Stimulated activated CD4-positive, alpha-beta T cell treated with anti-CD3 and anti-CD28 coated beads, Interleukin-1b, Interleukin-23, amount 100 ng/mL, for 4 hours (primary cell): ENCODE measurements around the gene XPO1.
"Not testable (repeated sequence)": the region's sequence is repeated elsewhere in the genome, so short reads cannot be mapped to it uniquely, and the experiment has no call there.

ENCODE experiments used
- DNase-seq, 2 donors: peaks; one replicate each; pipeline ENCODE4 v3.0.0-alpha.2; 2020; ENCODE audit warnings: low read depth in 2 of 2

The XPO1 gene

DNA sequence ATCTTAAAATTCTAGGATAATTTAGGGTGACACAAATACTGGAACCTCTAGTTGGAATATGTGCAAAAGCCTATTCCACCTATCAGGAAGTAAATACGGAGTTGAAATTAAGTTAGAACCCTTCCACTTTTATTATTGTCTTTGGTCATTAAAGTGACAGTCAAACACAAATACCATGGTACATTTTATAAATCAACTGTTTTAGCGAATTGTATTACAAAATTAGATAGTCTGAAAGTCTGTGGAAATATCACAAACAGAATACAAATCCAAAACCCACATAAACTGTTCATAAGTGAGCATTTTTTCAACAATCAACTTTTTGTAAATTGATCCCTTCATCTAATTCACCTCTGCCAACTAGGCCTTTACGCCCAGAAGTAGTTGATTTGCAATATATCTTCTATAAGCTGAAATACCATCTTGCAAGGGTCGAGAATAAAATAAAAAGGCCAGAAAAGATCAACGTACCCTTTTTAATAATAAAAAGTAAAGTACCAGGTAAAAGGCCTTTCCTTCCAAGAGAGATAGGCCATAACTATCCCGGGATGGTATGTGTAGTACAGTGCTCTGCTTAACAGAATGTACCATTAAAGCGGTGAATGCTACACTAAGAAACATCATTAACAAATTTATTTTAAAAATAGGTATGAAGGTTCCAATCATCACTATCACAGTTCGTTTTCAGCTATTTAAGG, 68.6 kb downstream of the XPO1 start:
- DNase-seq: no peak

DNA sequence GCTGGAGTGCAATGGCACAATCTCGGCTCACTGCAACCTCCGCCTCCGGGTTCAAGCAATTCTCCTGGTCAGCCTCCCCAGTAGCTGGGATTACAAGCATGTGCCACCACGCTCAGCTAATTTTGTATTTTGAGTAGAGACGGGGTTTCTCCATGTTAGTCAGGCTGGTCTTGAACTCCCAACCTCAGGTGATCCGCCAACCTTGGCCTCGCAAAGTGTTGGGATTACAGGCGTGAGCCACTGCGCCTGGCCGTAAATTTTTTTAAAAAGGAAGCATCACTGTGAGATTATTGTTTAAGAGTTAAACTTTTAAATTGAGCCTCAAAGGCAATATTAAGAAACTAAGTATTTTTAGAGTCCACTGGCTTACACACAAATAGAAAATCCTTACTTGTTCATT, 69.9 kb downstream of the XPO1 start:
- not testable (repeated sequence) for DNase-seq

DNA sequence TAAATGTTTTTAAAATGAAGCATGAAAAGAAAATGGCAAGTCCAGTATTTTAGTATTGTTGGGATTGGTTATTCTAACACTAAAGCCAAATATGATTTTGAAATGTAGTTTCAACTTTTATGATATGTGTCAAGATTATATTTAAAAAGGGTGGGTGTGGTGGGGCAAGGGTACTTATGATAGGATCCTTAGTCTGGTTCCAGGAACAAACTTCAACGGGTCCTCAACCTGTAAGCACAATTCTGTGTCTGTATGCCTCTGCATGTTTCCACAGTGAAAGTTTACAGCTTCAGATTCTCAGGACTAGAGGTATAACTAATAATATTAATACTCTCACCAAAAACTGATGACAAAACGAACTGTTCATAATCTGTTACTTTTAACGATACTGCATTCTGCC, 73.1 kb downstream of the XPO1 start:
- DNase-seq: no peak

DNA sequence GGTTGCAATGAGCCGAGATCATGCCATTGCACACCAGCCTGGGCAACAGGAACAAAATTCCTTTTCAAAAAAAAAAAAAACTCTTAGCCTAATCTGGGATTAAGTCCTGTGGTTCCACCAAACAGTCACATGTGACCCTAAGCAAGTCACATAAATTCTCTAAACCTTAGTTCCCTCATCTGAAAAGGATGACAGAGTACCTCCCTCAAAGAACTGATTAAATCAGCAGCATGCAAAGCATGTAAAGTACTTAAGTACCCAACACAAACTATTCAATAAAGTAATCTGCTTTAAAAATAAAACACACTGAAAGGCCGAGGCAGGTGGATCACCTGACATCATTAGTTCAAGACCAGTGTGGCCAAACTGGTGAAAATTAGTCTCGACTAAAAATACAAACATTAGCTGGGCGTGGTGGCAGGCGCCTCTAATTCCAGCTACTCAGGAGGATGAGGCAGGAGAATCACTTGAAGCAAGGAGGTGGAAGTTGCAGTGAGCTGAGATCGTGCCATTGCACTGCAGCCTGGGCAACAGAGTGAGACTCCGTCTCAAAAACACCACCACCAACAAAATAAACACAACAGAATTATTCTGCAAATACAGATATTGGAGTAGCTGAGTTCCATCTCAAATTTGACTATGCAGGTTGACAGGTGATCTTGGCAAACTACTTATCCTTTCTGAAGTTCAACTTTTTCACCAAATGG, 74.2 kb downstream of the XPO1 start:
- DNase-seq: no peak

DNA sequence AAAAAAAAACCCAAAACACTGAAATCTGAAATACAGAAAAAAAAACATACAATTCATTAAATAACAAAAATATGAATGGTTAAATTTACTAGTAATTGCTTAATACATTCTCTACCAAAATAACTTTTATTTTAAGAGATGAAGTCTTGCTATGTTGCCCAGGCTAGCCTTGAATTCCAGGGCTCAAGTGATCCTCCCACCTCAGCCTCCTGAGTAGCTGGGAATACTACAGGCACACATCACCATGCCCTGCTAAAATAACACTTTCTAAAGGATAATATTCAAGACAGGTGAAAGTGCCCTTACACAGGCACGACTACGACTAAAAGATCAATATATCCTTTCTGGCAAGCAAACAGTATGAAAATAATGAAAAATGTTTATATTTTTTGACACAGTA, 76.8 kb downstream of the XPO1 start:
- no peak for DNase-seq

DNA sequence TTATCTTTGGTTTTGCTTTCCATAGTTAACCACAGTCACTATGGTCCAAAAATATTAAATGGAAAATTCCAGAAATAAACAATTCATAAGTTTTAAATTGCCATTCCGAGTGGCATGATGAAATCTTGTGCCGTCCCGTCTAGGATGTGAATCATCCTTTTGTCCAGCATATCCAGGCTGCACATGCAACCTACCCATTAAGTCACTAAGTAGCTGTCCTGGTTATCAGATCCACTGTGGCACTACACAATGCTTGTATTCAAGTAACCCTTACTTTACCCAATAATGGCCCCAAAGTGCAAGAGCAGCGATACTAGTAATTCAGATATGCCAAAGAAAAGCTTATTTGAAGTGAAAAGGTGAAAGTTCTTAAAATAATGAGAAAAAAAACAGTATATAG, 78.0 kb downstream of the XPO1 start:
- DNase-seq: no peak

DNA sequence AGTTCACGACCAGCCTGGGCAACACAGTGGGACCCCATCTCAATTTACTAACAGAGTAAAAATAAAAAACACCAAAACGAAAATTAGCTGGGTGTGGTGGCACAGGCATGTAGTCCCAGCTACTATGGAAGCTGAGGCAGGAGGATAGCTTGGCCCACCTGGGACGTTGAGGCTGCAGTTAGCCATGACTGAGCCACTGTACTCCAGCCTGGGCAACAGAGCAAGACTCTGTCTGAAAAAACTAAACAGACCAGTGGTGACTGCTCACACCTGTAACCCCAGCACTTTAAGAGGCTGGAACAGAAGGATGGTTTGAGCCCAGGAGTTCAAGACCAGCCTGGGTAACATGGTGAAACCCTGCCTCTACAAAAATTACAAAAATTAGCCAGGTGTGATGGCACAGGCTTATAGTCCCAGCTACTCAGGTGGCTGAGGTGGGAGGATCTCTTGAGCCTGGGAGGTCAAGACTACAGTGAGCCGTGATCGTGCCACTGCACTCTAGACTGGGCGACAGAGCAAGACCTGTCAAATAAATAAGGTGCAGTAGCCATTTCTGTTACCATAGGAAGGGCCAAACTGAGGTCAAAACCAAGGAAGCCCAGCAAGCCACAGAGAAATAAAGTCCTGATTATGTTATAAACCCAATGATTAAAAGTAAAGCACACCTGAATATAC, 81.3 kb downstream of the XPO1 start:
- DNase-seq: no peak

DNA sequence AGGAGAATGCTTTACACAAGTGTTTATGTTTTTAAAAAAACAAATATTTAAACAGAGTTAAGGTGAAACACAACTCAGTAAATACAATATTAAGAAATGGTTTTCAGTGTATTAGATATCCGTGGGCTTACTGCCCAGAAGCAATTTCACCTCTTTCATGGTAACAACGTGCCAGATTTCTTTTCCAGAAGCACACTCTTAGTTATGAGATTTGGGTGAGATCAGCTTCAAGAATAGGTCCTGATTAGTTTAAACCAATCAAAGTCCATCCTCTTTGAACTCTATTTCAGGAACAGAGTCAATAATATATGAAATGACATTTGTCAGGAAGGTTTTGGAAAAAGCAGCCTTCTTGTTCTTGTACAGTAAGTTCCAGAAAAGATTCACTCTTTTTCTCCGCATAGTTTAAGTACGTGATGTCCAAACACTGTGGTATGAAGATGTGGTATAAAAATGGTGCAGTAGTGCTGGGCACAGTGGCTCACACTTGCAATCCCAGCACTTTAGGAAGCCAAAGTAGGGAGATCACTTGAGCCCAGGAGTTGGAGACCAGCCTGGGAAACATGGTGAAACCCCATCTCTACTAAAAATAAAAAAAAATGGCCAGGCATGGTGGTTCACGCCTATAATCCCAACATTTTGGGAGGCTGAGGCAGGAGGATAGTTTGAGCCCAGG, 81.9 kb downstream of the XPO1 start:
- no peak for DNase-seq

DNA sequence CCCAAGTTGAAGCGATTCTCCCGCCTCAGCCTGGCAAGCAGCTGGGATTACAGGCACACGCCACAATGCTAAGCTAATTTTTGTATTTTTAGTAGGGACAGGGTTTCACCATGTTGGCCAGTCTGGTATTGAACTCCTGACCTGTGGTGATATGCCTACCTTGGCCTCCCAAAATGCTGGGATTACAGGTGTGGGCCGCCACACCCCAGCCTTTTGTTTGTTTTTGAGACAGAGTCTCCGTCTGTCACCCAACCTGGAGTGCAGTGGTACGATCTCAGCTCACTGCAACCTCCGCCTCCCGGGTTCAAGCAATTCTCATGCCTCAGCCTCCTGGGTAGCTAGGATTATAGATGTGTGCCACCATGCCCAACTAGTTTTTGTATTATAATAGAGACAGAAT, 83.2 kb downstream of the XPO1 start:
- not testable (repeated sequence) for DNase-seq

DNA sequence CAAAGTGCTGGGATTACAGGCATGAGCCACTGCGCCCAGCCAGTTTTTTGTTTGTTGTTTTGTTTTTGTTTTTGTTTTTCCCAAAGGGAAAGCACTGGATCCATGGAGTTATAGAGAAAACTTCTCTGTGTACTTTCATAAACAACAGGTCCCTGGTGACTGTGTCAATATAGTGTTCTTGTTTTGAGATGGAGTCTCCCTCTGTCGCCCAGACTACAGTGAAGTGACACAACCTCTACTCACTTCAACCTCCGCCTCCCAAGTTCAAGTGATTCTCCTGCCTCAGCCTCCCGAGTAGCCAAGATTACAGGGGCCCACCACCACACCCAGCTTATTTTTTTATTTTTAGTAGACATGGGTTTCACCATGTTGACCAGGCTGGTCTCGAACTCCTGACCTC, 83.8 kb downstream of the XPO1 start:
- no peak for DNase-seq

DNA sequence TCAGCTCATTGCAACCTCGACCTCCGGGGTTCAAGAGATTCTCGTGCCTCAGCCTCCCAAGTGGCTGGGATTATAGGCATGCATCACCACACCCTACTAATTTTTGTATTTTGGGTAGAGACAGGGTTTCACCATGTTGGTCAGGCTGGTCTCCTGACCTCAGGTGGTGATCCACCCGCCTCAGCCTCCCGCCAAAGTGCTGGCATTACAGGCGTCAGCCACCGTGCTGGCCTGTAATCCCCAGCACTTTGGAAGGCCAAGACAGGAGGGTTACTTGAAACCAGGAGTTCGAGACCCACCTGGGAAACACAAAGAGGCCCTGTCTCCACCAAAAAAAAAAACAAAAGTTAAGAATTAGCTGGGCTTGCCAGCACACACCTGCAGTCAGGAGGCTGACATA, 85.8 kb downstream of the XPO1 start:
- no peak for DNase-seq

DNA sequence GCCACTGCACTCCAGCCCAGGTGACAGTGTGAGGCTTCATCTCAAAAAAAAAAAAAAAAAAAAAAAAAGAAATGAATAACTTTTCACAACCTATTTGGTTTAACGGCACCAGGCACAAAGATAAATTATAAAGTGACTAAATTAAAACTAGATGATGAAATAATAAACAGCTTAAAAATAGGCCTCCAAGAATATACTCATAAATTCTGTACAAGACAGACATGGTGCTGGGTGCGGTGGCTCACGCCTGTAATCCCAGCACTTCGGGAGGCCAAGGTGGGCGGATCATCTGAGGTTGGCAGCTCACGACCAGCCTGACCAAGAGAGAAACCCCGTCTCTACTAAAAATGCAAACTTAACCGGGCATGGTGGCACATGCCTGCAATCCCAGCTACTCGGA, 87.0 kb downstream of the XPO1 start:
- DNase-seq: no peak

DNA sequence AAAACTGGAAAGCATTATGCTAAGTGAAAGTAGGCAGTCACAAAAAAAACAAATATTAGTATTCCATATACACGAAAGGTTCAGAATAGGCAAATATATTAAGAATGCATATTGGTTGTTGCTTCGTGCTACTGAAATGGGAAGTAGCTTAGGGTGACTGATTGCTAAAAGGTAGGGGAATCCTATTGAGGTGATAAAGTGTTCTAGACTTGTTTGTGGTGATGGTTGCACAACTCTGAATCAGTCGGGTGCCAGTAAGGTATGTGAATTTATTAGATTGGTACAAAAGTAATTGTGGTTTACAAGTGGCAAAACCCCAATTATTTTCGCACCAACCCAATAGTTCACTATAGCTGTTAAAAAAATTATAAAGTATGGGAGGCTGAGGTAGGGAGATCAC, 88.0 kb downstream of the XPO1 start:
- DNase-seq: no peak

DNA sequence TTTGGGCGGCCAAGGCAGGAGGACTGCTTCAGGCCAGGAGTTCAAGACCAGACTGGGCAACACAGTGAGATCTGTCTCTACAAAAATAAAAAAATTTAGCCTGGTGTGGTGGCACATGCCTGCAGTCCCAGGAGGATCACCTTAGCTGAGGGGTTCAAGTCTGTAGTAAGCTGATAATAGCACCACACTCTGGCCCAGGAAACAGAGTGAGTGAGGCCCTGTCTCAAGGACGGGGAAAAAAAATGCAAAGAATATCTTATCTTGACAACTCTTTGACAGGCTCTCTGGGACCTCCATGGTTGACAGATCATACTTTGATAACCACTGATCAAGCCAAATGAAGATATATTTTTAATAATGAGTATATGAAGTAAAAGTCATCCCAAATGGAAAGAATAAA, 89.9 kb downstream of the XPO1 start:
- no peak for DNase-seq

DNA sequence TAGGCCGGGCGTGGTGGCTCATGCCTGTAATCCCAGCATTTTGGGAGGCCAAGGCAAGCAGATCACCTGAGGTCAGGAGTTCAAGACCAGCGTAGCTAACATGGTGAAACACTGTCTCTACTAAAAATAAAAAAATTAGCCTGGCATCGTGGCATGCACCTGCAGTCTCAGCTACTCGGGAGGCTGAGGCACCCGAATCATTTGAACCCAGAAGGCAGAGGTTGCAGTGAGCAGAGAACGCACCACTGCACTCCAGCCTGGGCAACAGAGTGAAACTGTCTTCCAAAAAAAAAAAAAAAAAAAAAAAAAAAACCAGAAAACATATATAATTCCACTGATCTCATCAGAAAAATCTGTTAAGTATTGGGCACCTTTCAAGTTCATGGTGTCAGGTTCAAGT, 91.2 kb downstream of the XPO1 start:
- not testable (repeated sequence) for DNase-seq

DNA sequence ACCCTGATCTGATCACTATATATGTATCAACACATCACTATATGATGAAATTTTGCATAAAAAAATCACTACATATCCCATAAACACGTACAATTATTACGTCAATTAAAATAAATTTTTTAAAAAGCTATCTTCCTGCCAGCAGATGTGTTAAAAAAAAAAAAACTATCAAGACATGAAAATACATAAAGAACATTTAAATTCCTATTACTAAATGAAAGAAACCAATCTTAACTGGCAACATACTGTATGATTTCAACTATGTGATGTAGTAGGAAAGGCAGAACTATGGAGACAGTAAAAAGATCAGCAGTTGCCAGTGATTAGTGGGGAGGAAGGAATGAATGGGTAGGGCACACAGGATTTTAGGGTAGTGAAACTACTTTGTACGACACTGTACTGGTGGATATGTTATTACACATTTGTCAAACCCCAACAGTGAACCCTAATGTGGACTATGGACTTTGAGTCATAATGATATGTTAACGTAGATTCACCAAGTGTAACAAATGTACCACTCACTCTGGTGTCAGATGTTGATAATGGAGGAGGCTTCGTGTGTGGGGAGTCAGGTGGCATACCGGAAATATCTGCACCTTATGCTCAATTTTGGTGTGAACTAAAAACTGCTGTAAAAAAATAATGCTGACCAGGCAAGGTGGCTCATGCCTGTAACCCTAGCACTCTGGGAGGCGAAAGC, 94.7 kb downstream of the XPO1 start:
- DNase-seq: no peak

DNA sequence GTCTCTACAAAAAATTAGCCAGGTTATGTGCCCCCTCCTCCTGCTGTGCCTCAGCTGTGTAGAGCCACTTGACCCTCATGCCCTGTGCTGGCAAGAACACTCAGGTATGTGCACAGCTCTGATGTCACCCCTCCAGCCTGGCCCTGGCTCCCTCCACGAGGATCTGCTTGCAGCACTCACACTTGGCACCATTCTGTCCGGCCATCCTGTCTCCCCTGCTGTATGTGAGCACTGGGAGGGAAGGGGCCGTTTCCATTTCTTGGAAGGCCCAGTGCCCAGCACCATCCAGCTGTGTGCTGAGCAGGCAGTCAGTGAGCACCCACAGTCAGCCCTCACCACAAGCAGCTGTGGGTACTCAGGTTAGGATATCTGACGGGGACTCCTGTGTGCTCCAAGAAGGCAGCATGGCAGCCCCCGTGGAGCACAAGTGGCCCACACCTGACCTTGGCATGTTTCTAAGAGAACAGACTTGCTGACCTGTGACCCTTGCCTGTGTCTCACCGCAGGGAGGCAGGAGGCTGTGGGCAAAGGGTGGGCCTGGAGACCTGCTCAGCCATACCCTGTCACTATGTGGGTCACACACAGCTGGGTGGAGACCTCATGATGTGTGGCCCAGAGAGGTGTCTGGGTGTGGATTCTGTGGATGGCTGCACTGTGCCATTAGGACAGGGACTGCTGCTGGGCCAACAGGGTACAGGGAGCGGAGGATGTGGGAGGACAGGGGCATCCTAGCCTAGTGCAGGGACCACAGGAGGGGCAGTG, 98.7 kb downstream of the XPO1 start:
- DNase-seq: no peak

DNA sequence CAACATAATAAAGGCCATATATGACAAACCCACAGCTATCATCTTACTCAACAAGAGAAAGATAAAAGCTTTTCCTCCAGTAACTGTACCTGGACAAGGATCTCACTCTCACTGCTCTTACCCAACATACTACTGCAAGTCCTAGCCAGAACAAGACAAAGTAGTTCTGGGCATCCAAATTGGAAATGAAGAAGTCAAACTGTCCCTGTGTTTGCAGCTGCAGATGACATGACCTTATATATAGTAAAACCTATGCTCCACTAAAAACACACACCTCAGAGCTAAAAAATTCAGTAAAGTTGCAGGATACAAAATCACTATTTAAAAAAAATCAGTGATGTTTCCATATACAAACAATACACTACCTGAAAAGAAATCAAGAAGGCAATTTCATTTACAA, 99.5 kb downstream of the XPO1 start:
- no peak for DNase-seq

DNA sequence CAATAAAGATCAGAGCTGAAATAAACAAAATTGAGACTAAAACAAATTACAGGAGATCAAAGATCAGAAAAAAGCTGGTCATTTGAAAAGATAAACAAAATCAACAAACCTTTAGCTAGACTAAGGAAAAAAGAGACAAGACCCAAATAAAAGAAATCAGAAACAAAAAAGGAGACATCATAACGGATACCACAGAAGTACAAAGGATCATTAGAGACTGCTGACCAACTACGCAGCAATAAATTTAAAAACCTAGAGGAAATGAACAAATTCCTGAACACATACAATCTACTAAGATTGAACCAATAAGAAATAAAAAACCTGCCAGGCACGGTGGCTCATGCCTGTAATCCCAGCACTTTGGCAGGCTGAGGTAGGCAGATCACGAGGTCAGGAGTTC, 101.0 kb downstream of the XPO1 start:
- no peak for DNase-seq

DNA sequence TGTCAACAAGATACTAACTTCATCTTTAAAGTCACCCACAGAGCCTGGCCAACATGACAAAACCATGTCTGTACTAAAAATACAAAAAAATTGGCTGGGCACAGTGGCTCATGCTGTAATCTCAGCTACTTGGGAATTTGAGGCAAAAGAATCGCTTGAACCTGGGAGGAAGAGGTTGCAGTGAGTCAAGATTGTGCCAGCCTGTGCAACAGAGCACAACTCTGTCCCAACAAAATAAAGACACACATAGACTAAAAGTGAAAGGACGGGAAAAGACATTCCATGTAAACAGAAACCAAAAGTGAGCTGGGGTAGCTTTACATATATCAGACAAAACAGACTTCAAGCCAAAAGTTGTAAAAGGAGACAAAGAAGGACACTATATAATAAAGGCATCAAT, 102.1 kb downstream of the XPO1 start:
- no peak for DNase-seq

DNA sequence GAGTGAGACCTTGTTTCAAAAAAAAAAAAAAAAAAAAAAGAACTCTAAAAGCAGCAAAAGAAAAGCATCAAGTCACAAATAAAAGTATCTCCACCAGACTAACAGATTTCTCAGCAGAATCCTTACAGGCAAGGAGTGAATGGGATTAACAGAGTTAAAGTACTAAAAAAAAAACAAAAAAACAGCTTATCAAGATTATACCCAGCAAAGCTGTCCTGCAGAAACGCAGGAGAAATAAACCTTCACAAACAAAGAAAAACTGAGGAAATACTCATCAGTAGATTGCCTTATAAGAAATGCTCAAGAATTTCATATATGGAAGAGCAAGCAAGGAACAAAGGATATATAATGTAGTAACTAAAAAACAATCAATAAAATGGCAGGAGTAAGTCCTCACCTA, 102.9 kb downstream of the XPO1 start:
- DNase-seq: no peak
